WTC11 (cell line): Measurements from ENCODE around the gene CLDN22.

Experiments
- FOXJ3 ChIP-seq: sonication (generic); formaldehyde crosslinking; IDR thresholded peaks from 2 replicates; pipeline ENCODE4 v1.9.0; 2021; ENCODE audit warnings: missing genetic modification reagents, mild to moderate bottlenecking, borderline replicate concordance
- GABPB1 ChIP-seq: sonication (generic); formaldehyde crosslinking; IDR thresholded peaks from 2 replicates; pipeline ENCODE4 v1.8.1; 2023; ENCODE audit warnings: mild to moderate bottlenecking, missing genetic modification reagents
- GTF2I ChIP-seq: fragments of 250-450 bp; sonication (Bioruptor Pico); conservative IDR thresholded peaks from 2 replicates; pipeline ENCODE4 v1.4.0; 2021; ENCODE audit warnings: mild to moderate bottlenecking
- NR1H2 ChIP-seq: sonication (generic); formaldehyde crosslinking; IDR thresholded peaks from 2 replicates; pipeline ENCODE4 v1.9.0; 2021; ENCODE audit warnings: mild to moderate bottlenecking, moderate library complexity, missing genetic modification reagents
- NR3C1 ChIP-seq: sonication (generic); formaldehyde crosslinking; conservative IDR thresholded peaks from 2 replicates; pipeline ENCODE4 v1.8.1; 2023; ENCODE audit warnings: low read depth, mild to moderate bottlenecking, missing genetic modification reagents
- TEAD1 ChIP-seq: sonication (generic); formaldehyde crosslinking; IDR thresholded peaks from 2 replicates; pipeline ENCODE4 v1.8.0; 2022; ENCODE audit warnings: mild to moderate bottlenecking, missing genetic modification reagents
- TEAD4 ChIP-seq: sonication (generic); formaldehyde crosslinking; IDR thresholded peaks from 2 replicates; pipeline ENCODE4 v1.8.0; 2022; ENCODE audit warnings: mild to moderate bottlenecking, missing genetic modification reagents
- ZNF219 ChIP-seq: sonication (generic); formaldehyde crosslinking; IDR thresholded peaks from 2 replicates; pipeline ENCODE4 v1.8.0; 2023; ENCODE audit warnings: missing genetic modification reagents, mild to moderate bottlenecking, borderline replicate concordance
- TF ChIP-seq, protein P1 (sequence below): fragments of 200-600 bp; IDR thresholded peaks from 2 replicates; pipeline ENCODE4 v1.8.0; 2022; ENCODE audit warnings: antibody characterized with exemption
- TF ChIP-seq, protein P2 (sequence below): sonication (generic); formaldehyde crosslinking; IDR thresholded peaks from 2 replicates; pipeline ENCODE4 v1.8.1; 2022; ENCODE audit warnings: low read depth, missing genetic modification reagents, borderline replicate concordance

DNA sequence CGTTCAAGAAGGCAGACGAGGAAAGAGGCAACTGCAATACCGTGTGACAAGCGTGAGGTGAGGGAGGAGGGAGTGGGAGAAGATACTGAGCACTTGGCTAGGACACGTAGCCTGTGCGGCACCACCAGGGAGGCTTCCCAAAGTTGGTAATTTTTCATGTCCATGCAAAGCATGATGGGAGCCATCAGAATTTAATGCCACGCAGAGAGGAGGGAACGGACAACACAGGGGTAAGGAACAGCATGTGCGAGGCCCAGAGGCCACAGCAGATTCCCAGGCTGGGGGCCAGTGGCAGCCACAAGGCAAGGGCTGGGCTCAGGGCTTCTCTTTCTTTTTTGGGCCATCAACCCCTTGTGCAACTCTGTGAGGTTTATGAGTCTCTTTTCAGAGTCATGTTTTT lies 13.1 kb upstream of the CLDN22 start:
- TF ChIP-seq GABPB1 (no peak), NR3C1 (CRISPR knock-in tag) (no peak), FOXJ3 (CRISPR knock-in tag) (no peak), ZNF219 (no peak), NR1H2 (CRISPR knock-in tag) (no peak), TEAD4 (CRISPR knock-in tag) (no peak), GTF2I (no peak), TEAD1 (CRISPR knock-in tag) (no peak)
- TF ChIP-seq, protein P1, sequence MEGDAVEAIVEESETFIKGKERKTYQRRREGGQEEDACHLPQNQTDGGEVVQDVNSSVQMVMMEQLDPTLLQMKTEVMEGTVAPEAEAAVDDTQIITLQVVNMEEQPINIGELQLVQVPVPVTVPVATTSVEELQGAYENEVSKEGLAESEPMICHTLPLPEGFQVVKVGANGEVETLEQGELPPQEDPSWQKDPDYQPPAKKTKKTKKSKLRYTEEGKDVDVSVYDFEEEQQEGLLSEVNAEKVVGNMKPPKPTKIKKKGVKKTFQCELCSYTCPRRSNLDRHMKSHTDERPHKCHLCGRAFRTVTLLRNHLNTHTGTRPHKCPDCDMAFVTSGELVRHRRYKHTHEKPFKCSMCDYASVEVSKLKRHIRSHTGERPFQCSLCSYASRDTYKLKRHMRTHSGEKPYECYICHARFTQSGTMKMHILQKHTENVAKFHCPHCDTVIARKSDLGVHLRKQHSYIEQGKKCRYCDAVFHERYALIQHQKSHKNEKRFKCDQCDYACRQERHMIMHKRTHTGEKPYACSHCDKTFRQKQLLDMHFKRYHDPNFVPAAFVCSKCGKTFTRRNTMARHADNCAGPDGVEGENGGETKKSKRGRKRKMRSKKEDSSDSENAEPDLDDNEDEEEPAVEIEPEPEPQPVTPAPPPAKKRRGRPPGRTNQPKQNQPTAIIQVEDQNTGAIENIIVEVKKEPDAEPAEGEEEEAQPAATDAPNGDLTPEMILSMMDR, result no peak
- TF ChIP-seq, protein P2, sequence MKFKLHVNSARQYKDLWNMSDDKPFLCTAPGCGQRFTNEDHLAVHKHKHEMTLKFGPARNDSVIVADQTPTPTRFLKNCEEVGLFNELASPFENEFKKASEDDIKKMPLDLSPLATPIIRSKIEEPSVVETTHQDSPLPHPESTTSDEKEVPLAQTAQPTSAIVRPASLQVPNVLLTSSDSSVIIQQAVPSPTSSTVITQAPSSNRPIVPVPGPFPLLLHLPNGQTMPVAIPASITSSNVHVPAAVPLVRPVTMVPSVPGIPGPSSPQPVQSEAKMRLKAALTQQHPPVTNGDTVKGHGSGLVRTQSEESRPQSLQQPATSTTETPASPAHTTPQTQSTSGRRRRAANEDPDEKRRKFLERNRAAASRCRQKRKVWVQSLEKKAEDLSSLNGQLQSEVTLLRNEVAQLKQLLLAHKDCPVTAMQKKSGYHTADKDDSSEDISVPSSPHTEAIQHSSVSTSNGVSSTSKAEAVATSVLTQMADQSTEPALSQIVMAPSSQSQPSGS, result no peak
